Ovary (tissue), 10 donors: ENCODE measurements around the gene FOXN1. TPM values are rescaled to one million over a fixed set of nuclear protein-coding genes. Genes with fewer than 3 reads are reported as not detected.
"Not testable (repeated sequence)": the region's sequence is repeated elsewhere in the genome, so short reads cannot be mapped to it uniquely, and the experiment has no call there.

Experiments used
- DNase-seq, 5 donors: peaks; one replicate each; pipeline ENCODE4 v3.0.0-alpha.2; 2019 to 2020
- H3K27ac ChIP-seq, 2 donors: fragments of 200-600 bp; one replicate each; pipeline versions ENCODE4 v1.5.1 to v1.8.0; 2019 to 2022
- H3K27me3 ChIP-seq: fragments of 200-600 bp; one replicate; pipeline ENCODE4 v1.8.0; 2022
- H3K36me3 ChIP-seq: fragments of 200-600 bp; sonication (generic); one replicate; pipeline ENCODE4 v1.5.1; 2019
- H3K4me1 ChIP-seq: one replicate; pipeline ENCODE4 v1.8.1; 2013; ENCODE audit warnings: mild to moderate bottlenecking, moderate library complexity; ENCODE audit not compliant: insufficient read depth
- H3K4me3 ChIP-seq: fragments of 200-600 bp; sonication (generic); one replicate; pipeline ENCODE4 v1.5.1; 2017
- H3K9me3 ChIP-seq, 2 donors: fragments of 200-600 bp in 1 of 2; sonication (generic) in 1 of 2; one replicate each; pipeline versions ENCODE4 v1.5.1 to v1.8.1; 2013 to 2019; ENCODE audit warnings: mild to moderate bottlenecking in 1 of 2, moderate library complexity in 1 of 2
- CTCF ChIP-seq, 3 donors: fragments of 450-650 bp in 2 of 3; fragments of 200-600 bp in 1 of 3; IDR thresholded peaks; one replicate each; pipeline versions ENCODE4 v1.5.1 to v1.8.0; 2016 to 2022; ENCODE audit warnings: antibody characterized with exemption in 3 of 3, mild to moderate bottlenecking in 1 of 3
- EP300 ChIP-seq: sonication (generic); formaldehyde crosslinking; IDR thresholded peaks from one replicate; pipeline ENCODE4 v1.6.1; 2017; ENCODE audit warnings: antibody characterized with exemption
- POLR2A ChIP-seq: fragments of 450-650 bp; IDR thresholded peaks from one replicate; pipeline ENCODE4 v1.6.1; 2017; ENCODE audit warnings: antibody characterized with exemption, mild to moderate bottlenecking, moderate library complexity
- WGBS, 3 donors: extraction: QIAGEN DNeasy Blood & Tissue Kit in 1 of 3; methylation state at CpG; one replicate each; pipeline versions ENCODE4 v1.1.5 to v1.1.7; 2013 to 2017; 5-methylcytosine and 5-hydroxymethylcytosine counted together
- intact Hi-C, 4 donors: fragments of 100-400 bp; cut with DNase I; formaldehyde crosslinking; loops; one replicate each; pipeline versions ENCODE4 v1.11.0 to v1.15.1; 2022 to 2023
- long read RNA-seq, 3 donors: library from polyadenylated mRNA in 2 of 3; unstranded in 2 of 3; transcript quantifications; one replicate each; pipeline ENCODE4 v2.0.0 and lab custom pipeline, GENCODE V29; 2021 to 2026
- polyA plus RNA-seq, 2 donors: library from polyadenylated mRNA; stranded (reverse); fragments of 200-250 nt in 1 of 2; fragments of 350-450 nt in 1 of 2; fragmentation: Illumina TruSeq in 1 of 2; extraction: RNeasy Lipid Tissue Mini Kit (QIAGEN cat#74804) in 1 of 2; gene quantifications; one replicate each; pipeline ENCODE4 v1.2.3, GENCODE V29; 2013 to 2014
- total RNA-seq, 7 donors: library from RNA; depleted of rRNA in 2 of 7; stranded (reverse); fragments of >200 nt in 2 of 7; fragmentation: NEBNext Ultra II Directional in 3 of 7; extraction: Animal tissue kit (Norgen Biotek cat#: 25700) in 3 of 7; gene quantifications; one replicate each; pipeline versions ENCODE4 v1.1.0 to v1.2.4, GENCODE V29; 2016 to 2023
- donor health status: DM: no; HTN: no; CAD: no; lungs with moderate emphysema.
- donor health status: DM: no; HTN: no; CAD: no.
- donor health status: Bipolar disorder and iron deficiency.
- donor health status: DM: yes; HTN: yes; CAD: no.
- donor health status: DM: no; HTN: no; CAD: no.
- donor health status: DM: yes; HTN: yes; CAD: no.

The FOXN1 gene
- not detected for total RNA-seq
- not detected for polyA plus RNA-seq
- long read RNA-seq, donor 1 = 0 reads
- long read RNA-seq, donor 2 = 0 reads
- long read RNA-seq, donor 3 = 0 reads

DNA sequence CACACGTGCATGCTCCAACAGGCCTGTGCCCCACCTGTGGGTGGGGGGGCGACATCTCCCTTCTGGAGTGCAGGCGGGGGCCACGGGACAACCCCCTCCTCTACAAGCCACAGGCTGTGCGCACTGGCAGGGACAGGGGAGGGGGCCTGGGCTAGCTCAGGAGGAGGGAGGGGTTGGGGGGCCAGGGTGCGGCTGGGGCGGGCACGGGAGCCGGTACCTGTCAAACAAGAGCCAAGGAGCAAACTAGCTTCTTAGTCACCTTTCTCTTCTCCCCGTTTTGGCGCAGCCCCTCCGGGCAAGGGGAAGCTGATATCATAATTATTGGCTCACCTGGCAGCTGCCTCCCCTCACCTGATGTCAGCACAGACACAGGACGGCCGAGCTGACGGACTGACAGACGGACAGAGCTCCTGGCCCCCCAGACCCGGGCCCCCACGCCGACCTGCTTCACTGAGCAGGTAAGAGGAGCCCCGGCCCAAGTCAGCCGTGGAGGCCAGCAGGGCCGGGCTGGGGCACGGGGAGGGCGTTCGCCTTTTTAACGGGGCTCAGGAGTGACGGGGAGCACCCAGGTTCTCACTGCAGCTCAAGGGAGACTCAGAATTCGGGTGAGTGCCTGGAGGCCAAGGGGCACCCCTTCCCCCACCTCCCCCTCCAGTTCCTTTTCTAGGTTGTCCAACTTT lies at the start of gene FOXN1:
FOXN1 (plus strand) TSS at position 363 of the 680 bp plus-strand sequence. CDS start 17,622 bp downstream, outside the sequence.
- H3K9me3 ChIP-seq = no peaks in the 10 kb centered on the region
- H3K4me1 ChIP-seq = no peaks in the 10 kb centered on the region
- H3K27ac ChIP-seq = no peak within 1 kb of the TSS
- H3K27me3 ChIP-seq = no peaks in the 10 kb centered on the region
- H3K36me3 ChIP-seq = no peaks in the 10 kb centered on the region
- TF ChIP-seq POLR2A (no peak), EP300 (no peak), CTCF (IDR thresholded peaks at IDR 0.05) (no peak)
- no peak within 1 kb of the TSS for H3K4me3 ChIP-seq
- no peak for DNase-seq
- 71 to 79% (median 77%) methylated on average over 23 to 28 of the region's 28 CpGs for WGBS, 3 donors
- intact Hi-C loops = loop anchor here in 1 of 4 donors (5.0 kb wide), 1 partner anchor 286 kb away; no protein-coding TSS in a partner anchor

DNA sequence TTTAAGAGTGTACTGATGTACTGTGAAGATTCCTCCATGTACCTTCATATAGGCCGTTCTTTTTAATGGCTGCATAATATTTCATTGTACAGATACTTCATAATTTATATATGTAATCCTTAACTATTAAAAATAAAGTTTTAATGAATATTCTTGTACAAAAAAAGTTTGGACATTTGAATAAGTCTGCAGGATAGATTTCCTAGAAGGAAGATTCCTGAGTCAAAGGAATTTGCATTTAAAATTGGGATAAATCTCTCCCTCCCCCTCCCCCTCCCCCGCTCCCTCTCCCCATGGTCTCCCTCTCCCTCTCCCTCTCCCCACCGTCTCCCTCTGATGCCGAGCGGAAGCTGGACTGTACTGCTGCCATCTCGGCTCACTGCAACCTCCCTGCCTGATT lies 48.3 kb upstream of the FOXN1 start:
- DNase-seq = no peak
- Histone ChIP-seq H3K9me3 (no peaks in the 10 kb centered on the region), H3K27me3 (no peaks in the 10 kb centered on the region), H3K36me3 (no peaks in the 10 kb centered on the region), H3K4me3 (no peak overlapping the region), H3K4me1 (no peaks in the 10 kb centered on the region), H3K27ac (no peak overlapping the region)
- TF ChIP-seq CTCF (IDR thresholded peaks at IDR 0.05) = no peak
- TF ChIP-seq POLR2A = no peak
- no peak for TF ChIP-seq EP300
- 87 to 89% (median 89%) methylated on average over 6 of the region's 6 CpGs for WGBS, 3 donors
- intact Hi-C loops = no loop called here

- H3K9me3 ChIP-seq, DNase-seq, H3K27me3 ChIP-seq, H3K4me3 ChIP-seq, H3K4me1 ChIP-seq, H3K27ac ChIP-seq, intact Hi-C loops, H3K36me3 ChIP-seq: not testable (repeated sequence)
- WGBS, 3 donors = 94 to 96% (median 95%) methylated on average over 12 to 30 of the region's 32 CpGs
Observed at GRCh38 chr17:28458881-28459280, 47.3 kb upstream of the FOXN1 start.

DNA sequence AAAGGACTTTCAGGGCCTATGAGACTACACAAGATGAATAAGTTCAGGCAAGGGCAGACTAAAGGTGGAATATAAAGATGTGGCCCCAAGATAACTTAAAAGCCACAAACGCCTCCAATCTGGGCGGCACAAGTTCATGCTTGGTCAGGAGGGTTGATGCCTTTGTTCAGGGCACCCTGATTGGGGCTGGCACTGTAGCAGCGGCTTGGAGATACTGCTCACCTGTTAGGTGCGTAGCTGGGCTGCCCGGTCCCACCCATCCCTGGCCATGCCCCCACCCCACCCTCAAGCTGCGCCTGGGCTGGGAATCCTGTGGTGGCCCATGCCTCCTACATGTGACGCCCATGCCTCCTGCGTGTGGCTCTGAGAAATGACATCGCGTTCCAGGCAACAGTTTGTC lies 45.2 kb upstream of the FOXN1 start:
- WGBS, 3 donors = 88 to 92% (median 89%) methylated on average over 10 of the region's 10 CpGs
- Histone ChIP-seq H3K9me3 (no peaks in the 10 kb centered on the region), H3K27ac (no peak overlapping the region), H3K27me3 (no peaks in the 10 kb centered on the region), H3K36me3 (no peaks in the 10 kb centered on the region), H3K4me1 (no peaks in the 10 kb centered on the region), H3K4me3 (no peak overlapping the region)
- TF ChIP-seq POLR2A = no peak
- no peak for TF ChIP-seq EP300
- no peak for TF ChIP-seq CTCF (IDR thresholded peaks at IDR 0.05)
- intact Hi-C loops = no loop called here
- DNase-seq = no peak

DNA sequence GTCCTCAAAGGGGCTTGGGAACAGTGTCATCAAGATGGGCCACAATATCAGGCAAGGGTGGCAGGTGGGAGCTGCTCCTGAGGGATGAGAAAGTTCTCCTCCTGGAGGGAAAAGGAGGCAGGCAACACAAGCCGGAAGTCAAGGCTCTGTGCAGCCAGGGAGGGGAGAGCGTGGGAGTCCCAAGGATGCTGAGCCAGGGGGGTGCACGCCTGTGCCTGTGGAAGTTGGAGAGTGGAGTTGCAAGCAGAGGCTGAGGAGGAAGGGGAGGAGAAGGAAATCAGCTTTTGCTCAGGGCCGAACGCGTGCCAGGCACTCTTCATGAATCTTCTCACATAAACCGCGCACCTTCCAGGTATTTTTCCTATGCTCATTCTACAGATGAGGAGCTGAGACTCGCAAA lies 40.1 kb upstream of the FOXN1 start:
- no peaks in the 10 kb centered on the region for H3K4me1 ChIP-seq
- TF ChIP-seq POLR2A = no peak
- no peak for TF ChIP-seq EP300
- TF ChIP-seq CTCF (IDR thresholded peaks at IDR 0.05) = no peak
- no peak overlapping the region for H3K4me3 ChIP-seq
- H3K27ac ChIP-seq = no peak overlapping the region
- intact Hi-C loops = no loop called here
- H3K27me3 ChIP-seq = no peaks in the 10 kb centered on the region
- WGBS, 3 donors = 13 to 24% (median 17%) methylated on average over 9 of the region's 9 CpGs
- no peak for DNase-seq
- H3K9me3 ChIP-seq = no peaks in the 10 kb centered on the region
- H3K36me3 ChIP-seq = no peaks in the 10 kb centered on the region
